HCT116 (cell line): ENCODE results near the gene BABAM2. TPM values are rescaled to one million over a fixed set of nuclear protein-coding genes. Genes with fewer than 3 reads are reported as not detected.

Source experiments
- ATAC-seq: fragments of 200-7000 bp; cut with Tn5 transposase; 2 replicates; pipeline ENCODE4 v1.9.1; 2020; ENCODE audit warnings: mild to moderate bottlenecking, moderate library complexity
- BruUV-seq: library from RNA; stranded (reverse); fragments of 400-500 nt; replicated peaks from 2 replicates; lab custom pipeline; 2021; lab: Mats Ljungman, UMichigan
- CTCF ChIA-PET: fragments of 300-600 bp; sonication (Branson Sonifier 250); formaldehyde crosslinking; loops from one replicate; lab custom pipeline; 2021; ENCODE audit warnings: antibody characterized with exemption; lab: Charles Lee
- POLR2A ChIA-PET: fragments of 300-600, 350-600 bp; sonication (Branson Sonifier 250); formaldehyde crosslinking; loops from one replicate; lab custom pipeline; 2021; ENCODE audit warnings: antibody characterized with exemption; lab: Charles Lee
- RAD21 ChIA-PET, 2 experiments: fragments of 300-600 bp; sonication (Branson Sonifier 250); formaldehyde crosslinking; loops; one replicate each; lab custom pipeline; 2023; ENCODE audit warnings: low total read pairs in 2 of 2; ENCODE audit not compliant: uncharacterized antibody in 2 of 2, unreplicated experiment in 2 of 2, low non-redundant PET in 1 of 2; lab: Charles Lee
- DNase-seq: peaks from one replicate; pipeline ENCODE4 v3.0.0-alpha.2; 2010; ENCODE audit warnings: low read depth, low spot score
- H2AFZ ChIP-seq: fragments of 200-600 bp; shearing (Covaris generic), sonication (generic); 2 replicates; pipeline ENCODE4 v1.6.1; 2017; ENCODE audit warnings: low read depth, mixed run types, mixed read lengths, antibody characterized with exemption, low read length; ENCODE audit not compliant: poor library complexity, severe bottlenecking
- H3K27ac ChIP-seq: 2 replicates; pipeline ENCODE4 v1.5.1; 2012; ENCODE audit warnings: low read depth, low read length
- H3K27me3 ChIP-seq: fragments of 200-600 bp; sonication (generic); 2 replicates; pipeline ENCODE4 v1.6.1; 2016; ENCODE audit warnings: mixed run types, low read length, mixed read lengths; ENCODE audit not compliant: insufficient read depth
- H3K36me3 ChIP-seq, 2 experiments: fragments of 200-500 bp in 1 of 2; fragments of 200-600 bp in 1 of 2; sonication (Bioruptor generic) in 1 of 2; sonication (generic) in 1 of 2; 2 replicates each; pipeline versions ENCODE4 v1.5.1 to v1.6.1; 2014 to 2016; ENCODE audit warnings: low read length in 2 of 2, inconsistent platforms in 1 of 2, mixed read lengths in 1 of 2, mixed run types in 1 of 2; ENCODE audit not compliant: insufficient read depth in 2 of 2, control insufficient read depth in 1 of 2
- H3K4me1 ChIP-seq, 2 experiments: fragments of 200-600 bp in 1 of 2; sonication (generic) in 1 of 2; 2 replicates each; pipeline versions ENCODE4 v1.5.1 to v1.6.1; 2012 to 2017; ENCODE audit warnings: low read length in 2 of 2, inconsistent platforms in 1 of 2, mild to moderate bottlenecking in 1 of 2, mixed read lengths in 1 of 2, mixed run types in 1 of 2, moderate library complexity in 1 of 2; ENCODE audit not compliant: insufficient read depth in 2 of 2, control insufficient read depth in 1 of 2
- H3K4me2 ChIP-seq: fragments of 200-600 bp; sonication (generic); 2 replicates; pipeline ENCODE4 v1.6.1; 2017; ENCODE audit warnings: mixed run types, low read length, mixed read lengths
- H3K4me3 ChIP-seq, 2 experiments: fragments of 200-600 bp in 1 of 2; sonication (generic) in 1 of 2; replicated peaks in 1 of 2; 2 replicates each; pipeline ENCODE4 v1.5.1; 2011 to 2016; ENCODE audit warnings: low read length in 2 of 2, control low read depth in 1 of 2, low read depth in 1 of 2, mild to moderate bottlenecking in 1 of 2, mixed read lengths in 1 of 2, mixed run types in 1 of 2
- H3K79me2 ChIP-seq: fragments of 200-600 bp; sonication (generic); 2 replicates; pipeline ENCODE4 v1.6.1; 2017; ENCODE audit warnings: mild to moderate bottlenecking, mixed run types, low read length, moderate library complexity, mixed read lengths; ENCODE audit not compliant: insufficient read depth
- H3K9ac ChIP-seq: fragments of 200-600 bp; sonication (generic); 2 replicates; pipeline ENCODE4 v1.6.1; 2016; ENCODE audit warnings: low read length, mixed read lengths
- H3K9me2 ChIP-seq: fragments of 200-600 bp; sonication (generic), shearing (Covaris generic); 2 replicates; pipeline ENCODE4 v1.6.1; 2017; ENCODE audit warnings: mixed run types, mild to moderate bottlenecking, moderate library complexity; ENCODE audit not compliant: insufficient read depth
- H3K9me3 ChIP-seq, 2 experiments: fragments of 200-500 bp in 1 of 2; fragments of 200-600 bp in 1 of 2; sonication (Bioruptor generic) in 1 of 2; sonication (generic) in 1 of 2; 2 replicates each; pipeline ENCODE4 v1.6.1; 2014 to 2017; ENCODE audit warnings: low read length in 2 of 2, mixed read lengths in 2 of 2, inconsistent platforms in 1 of 2, low read depth in 1 of 2, mild to moderate bottlenecking in 1 of 2, mixed run types in 1 of 2, moderate library complexity in 1 of 2; ENCODE audit not compliant: control insufficient read depth in 1 of 2, insufficient read depth in 1 of 2
- H4K20me1 ChIP-seq: fragments of 200-600 bp; sonication (generic), shearing (Covaris generic); 2 replicates; pipeline ENCODE4 v1.6.1; 2017; ENCODE audit warnings: mixed run types, mild to moderate bottlenecking, moderate library complexity; ENCODE audit not compliant: insufficient read depth
- ELF1 ChIP-seq: IDR thresholded peaks from 2 replicates; pipeline ENCODE4 v1.6.1; 2012; ENCODE audit warnings: low read depth, borderline replicate concordance
- SP1 ChIP-seq: IDR thresholded peaks from 2 replicates; pipeline ENCODE4 v1.6.1; 2012; ENCODE audit warnings: low read depth
- SRF ChIP-seq: IDR thresholded peaks from 2 replicates; pipeline ENCODE4 v1.6.1; 2012; ENCODE audit warnings: low read depth
- YY1 ChIP-seq: IDR thresholded peaks from 2 replicates; pipeline ENCODE4 v1.6.1; 2011; ENCODE audit warnings: low read length, low read depth, moderate library complexity, mild to moderate bottlenecking; ENCODE audit not compliant: insufficient replicate concordance; ENCODE audit errors: extremely low read depth
- ZFX ChIP-seq: fragments of 450-650 bp; IDR thresholded peaks from 2 replicates; pipeline ENCODE4 v1.6.1; 2017
- intact Hi-C: fragments of 100-400 bp; cut with micrococcal nuclease; formaldehyde crosslinking; loops from 2 replicates; pipeline ENCODE4 v1.10.0; 2022
- total RNA-seq: library from RNA; stranded (reverse); gene quantifications from one replicate; pipeline ENCODE4 v1.2.1, GENCODE V29; 2021; ENCODE audit not compliant: unreplicated experiment
- TF ChIP-seq, protein P1 (sequence below): IDR thresholded peaks from 2 replicates; pipeline ENCODE4 v1.6.1; 2012

Gene BABAM2
- total RNA-seq, 1 experiment from 2014 or later = 23.8 TPM

DNA sequence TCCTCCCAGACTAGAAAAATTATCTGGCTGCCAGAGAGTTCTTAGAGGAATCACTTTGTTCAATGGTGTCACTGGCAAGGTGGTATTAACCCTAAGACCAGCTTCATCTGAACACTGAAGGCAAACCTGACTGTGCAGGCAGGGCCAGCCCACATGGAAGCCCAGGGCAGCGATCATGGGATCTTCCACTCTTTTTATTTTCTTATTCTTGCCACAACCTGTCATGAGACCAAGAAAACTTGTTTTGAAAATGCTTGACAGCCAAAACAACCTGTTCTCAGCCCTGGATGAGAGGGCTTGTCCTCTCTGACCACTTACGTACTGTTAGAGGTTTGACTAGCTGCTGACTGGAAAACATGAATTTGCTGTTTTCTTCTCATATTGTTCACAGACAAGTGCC lies 426.9 kb downstream of the BABAM2 start:
- H3K4me3 ChIP-seq = no peak overlapping the region
- H3K27me3 ChIP-seq = no peaks in the 10 kb centered on the region
- no peak overlapping the region for H3K27ac ChIP-seq
- H3K9ac ChIP-seq = no peak overlapping the region
- no peaks in the 10 kb centered on the region for H3K79me2 ChIP-seq
- no peak for ATAC-seq
- ChIA-PET CTCF (no interaction called here), POLR2A (no interaction called here), RAD21 (no interaction called here)
- no peaks in the 10 kb centered on the region for H4K20me1 ChIP-seq
- no peak for DNase-seq
- no peaks in the 10 kb centered on the region for H3K4me1 ChIP-seq
- H3K9me3 ChIP-seq = no peaks in the 10 kb centered on the region
- intact Hi-C loops = no loop called here
- no peaks in the 10 kb centered on the region for H3K9me2 ChIP-seq
- no TSS peak for BruUV-seq
- no peak overlapping the region for H3K4me2 ChIP-seq
- TF ChIP-seq YY1 = no peak
- no peak for TF ChIP-seq SRF
- TF ChIP-seq, protein P1, sequence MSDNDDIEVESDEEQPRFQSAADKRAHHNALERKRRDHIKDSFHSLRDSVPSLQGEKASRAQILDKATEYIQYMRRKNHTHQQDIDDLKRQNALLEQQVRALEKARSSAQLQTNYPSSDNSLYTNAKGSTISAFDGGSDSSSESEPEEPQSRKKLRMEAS = no peak
- no peaks in the 10 kb centered on the region for H3K36me3 ChIP-seq
- no peak overlapping the region for H2AFZ ChIP-seq

DNA sequence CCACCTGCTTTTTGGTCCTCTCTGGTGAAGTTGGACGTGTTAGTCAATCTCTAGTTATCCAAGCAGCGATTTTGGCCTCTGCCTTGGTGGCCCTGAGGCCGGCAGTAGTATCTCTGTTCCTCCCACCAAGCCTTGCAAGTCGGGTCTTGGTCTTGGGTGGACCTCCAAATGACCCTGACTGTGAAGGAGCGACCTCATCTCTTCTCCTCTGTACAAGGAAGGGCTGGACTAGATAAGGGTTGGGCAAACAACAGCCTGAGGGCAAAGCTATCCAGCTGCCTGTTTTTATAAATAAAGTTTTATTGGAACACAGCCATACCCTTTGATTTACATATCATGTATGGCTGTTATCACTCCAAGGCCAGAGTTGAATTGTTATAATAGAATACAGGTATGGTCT lies 427.5 kb downstream of the BABAM2 start:
- CTCF ChIA-PET = no interaction called here
- Histone ChIP-seq H3K9me3 (no peaks in the 10 kb centered on the region), H3K9ac (no peak overlapping the region), H4K20me1 (no peaks in the 10 kb centered on the region), H3K4me2 (no peak overlapping the region), H3K79me2 (no peaks in the 10 kb centered on the region), H3K27me3 (no peaks in the 10 kb centered on the region), H3K4me1 (no peaks in the 10 kb centered on the region), H3K36me3 (no peaks in the 10 kb centered on the region), H3K9me2 (no peaks in the 10 kb centered on the region), H2AFZ (no peak overlapping the region), H3K4me3 (no peak overlapping the region), H3K27ac (no peak overlapping the region)
- ATAC-seq (no peak), DNase-seq (no peak)
- POLR2A ChIA-PET = no interaction called here
- RAD21 ChIA-PET = no interaction called here
- no TSS peak for BruUV-seq
- TF ChIP-seq SP1 (no peak), ELF1 (no peak), ZFX (no peak)
- intact Hi-C loops = no loop called here
